Sigmoid colon (tissue), 4 donors: ENCODE measurements around the gene NTM.

ENCODE experiments used
- POLR2AphosphoS5 ChIP-seq, 4 donors: sonication (generic); formaldehyde crosslinking; IDR thresholded peaks; one replicate each; pipeline ENCODE4 v1.6.1; 2017; ENCODE audit warnings: antibody characterized with exemption in 4 of 4
- TF ChIP-seq, protein P1 (sequence below), 4 experiments: fragments of 450-650 bp in 3 of 4; fragments of 200-600 bp in 1 of 4; IDR thresholded peaks; one replicate each; pipeline ENCODE4 v1.5.1; 2016 to 2019; ENCODE audit warnings: antibody characterized with exemption in 4 of 4, mild to moderate bottlenecking in 3 of 4, moderate library complexity in 2 of 4

DNA sequence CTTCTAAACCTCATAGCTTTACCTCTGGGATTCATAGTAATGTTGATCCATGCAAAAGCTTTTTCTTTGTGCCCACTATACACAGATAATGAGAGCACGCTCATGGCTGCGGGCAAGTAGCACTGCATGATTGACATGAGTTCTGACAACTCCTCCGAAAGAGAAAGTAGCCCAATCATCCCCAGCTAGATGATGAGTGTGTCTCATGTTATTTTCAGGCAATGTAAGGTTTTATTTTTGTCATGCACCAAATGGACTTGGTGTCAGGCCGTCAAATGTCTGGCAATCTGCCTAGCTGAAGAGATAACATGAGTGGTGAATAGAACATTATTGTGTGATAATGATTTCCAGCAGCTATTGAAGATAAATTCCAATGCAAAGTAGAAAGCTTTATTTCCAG, 662.6 kb downstream of the NTM start:
- TF ChIP-seq, protein P1, sequence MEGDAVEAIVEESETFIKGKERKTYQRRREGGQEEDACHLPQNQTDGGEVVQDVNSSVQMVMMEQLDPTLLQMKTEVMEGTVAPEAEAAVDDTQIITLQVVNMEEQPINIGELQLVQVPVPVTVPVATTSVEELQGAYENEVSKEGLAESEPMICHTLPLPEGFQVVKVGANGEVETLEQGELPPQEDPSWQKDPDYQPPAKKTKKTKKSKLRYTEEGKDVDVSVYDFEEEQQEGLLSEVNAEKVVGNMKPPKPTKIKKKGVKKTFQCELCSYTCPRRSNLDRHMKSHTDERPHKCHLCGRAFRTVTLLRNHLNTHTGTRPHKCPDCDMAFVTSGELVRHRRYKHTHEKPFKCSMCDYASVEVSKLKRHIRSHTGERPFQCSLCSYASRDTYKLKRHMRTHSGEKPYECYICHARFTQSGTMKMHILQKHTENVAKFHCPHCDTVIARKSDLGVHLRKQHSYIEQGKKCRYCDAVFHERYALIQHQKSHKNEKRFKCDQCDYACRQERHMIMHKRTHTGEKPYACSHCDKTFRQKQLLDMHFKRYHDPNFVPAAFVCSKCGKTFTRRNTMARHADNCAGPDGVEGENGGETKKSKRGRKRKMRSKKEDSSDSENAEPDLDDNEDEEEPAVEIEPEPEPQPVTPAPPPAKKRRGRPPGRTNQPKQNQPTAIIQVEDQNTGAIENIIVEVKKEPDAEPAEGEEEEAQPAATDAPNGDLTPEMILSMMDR (IDR thresholded peaks at IDR 0.05) = no peak
- no peak for TF ChIP-seq POLR2AphosphoS5 (IDR thresholded peaks at IDR 0.05)
